GM19240 (cell line): ENCODE measurements around the gene NUDT14.

Experiments used
- DNase-seq: peaks from one replicate; pipeline ENCODE4 v3.0.0; 2011; ENCODE audit warnings: low spot score; ENCODE audit not compliant: insufficient read length

The NUDT14 gene

DNA sequence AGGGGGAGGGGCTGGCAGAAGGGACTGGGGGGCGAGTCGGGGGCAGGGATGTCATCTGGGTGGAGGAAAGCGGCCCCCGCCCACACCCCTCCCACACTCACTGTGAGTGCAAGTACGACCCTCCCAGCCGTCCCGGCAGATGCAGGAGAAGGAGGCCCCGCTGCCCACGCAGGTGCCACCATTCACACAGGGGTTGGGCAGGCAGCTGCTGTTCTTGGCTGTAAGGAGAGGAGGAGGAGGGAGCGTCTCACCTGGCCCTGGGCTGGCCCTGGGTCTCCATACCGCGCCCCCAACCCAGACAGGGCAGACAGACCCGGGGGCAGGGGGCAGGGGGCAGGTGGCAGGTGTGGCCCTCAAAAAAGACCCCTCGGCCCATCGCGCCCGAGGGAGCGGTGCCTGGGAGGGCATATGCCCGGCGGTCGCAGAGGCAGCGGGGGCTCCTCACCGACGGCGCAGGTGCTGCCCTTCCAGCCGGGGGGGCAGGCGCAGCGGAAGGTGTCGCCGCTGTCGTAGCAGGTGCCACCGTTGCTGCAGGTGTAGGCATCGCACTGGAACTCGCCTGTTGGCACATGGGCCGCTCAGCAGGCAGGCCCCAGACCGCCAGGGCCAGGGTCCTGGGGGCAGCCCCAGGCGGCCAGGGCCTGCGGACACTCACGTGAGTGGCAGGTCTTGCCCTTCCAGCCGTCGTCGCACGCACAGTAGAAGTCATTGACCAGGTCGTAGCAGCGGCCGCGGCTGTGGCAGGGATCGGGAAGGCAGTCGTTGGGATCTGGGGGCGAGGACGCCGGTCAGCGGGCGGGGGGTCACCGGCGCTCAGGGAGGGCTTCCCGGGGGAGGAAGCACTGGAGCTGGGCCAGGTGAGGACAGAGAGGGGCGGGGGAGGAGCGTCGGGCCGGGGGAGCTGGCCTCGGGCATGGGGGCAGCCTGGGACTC, 33.2 kb downstream of the NUDT14 start:
- no peak for DNase-seq

GRCh38 chr14:105146976-105147635, 34.0 kb downstream of the NUDT14 start:
- DNase-seq, result no peak

GRCh38 chr14:105146181-105146975, 34.7 kb downstream of the NUDT14 start:
- DNase-seq, result no peak

DNA sequence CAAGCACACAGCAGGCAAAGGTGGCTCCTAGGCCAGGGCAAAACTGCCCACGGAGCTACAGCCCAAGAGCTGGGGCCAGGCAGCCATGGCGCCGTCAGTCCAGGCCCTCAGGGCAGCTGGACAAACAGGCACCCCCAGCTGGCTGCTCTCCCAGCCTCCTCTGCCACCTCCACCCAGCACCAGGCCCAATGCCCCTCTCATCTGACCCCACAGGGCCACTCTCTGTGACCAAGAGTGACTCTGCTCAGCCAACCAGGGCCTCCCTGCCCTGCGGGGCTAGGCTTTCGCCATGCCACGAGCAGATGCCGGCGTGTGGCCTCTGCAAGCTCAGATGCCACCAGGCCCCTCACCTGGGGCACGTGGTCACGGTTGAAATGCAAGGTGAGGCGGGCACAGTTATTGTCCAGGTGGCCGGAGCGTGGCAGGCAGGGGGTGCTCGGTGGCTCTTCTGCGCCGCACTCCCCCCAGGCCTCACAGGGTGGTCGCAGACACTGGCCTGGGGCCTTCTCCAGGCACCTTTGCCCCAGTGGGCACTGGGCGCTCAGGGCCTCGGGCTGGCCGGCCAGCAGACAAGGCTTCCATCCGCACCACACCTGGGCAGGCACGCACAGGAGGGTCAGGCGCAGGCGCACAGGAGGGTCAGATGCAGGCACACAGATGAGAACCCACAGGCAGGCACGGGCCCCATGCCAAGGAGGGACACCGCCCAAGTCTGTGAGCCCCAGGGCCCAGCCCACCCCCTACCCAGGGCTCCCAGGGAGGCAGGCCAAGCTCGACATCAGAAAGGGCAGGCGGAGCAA, 35.5 kb downstream of the NUDT14 start:
- no peak for DNase-seq

GRCh38 chr14:105144666-105145380, 36.3 kb downstream of the NUDT14 start:
- DNase-seq, result no peak

- DNase-seq, result no peak
Observed at GRCh38 chr14:105144026-105144665, 37.0 kb downstream of the NUDT14 start.

DNA sequence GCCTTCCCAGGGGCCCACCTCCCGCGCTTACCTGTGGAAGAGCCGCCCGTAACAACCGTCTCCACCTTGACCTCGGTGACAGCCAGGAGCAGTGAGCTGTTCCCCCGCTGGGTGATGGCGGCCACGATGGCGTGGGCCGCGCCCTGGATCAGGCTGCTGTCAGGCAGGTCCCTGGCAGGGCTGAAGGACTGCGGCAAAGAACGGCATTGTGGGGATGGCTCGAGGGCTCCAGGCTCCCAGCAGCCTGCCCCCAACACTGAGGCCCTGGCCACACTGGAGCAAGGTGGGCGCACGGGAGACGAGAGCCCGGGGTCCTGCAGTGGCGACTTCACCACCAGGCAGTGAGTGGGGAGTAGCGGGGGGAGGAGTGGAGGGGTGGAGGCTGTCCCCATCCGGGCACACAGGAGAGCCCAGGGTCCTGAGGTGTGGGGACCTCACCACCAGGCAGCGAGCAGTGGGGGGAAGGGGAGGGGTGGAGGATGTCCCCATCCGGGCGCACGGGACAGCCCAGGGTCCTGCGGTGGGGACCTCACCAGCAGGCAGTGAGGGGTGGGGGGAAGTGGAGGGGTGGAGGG, 37.6 kb downstream of the NUDT14 start:
- no peak for DNase-seq

DNA sequence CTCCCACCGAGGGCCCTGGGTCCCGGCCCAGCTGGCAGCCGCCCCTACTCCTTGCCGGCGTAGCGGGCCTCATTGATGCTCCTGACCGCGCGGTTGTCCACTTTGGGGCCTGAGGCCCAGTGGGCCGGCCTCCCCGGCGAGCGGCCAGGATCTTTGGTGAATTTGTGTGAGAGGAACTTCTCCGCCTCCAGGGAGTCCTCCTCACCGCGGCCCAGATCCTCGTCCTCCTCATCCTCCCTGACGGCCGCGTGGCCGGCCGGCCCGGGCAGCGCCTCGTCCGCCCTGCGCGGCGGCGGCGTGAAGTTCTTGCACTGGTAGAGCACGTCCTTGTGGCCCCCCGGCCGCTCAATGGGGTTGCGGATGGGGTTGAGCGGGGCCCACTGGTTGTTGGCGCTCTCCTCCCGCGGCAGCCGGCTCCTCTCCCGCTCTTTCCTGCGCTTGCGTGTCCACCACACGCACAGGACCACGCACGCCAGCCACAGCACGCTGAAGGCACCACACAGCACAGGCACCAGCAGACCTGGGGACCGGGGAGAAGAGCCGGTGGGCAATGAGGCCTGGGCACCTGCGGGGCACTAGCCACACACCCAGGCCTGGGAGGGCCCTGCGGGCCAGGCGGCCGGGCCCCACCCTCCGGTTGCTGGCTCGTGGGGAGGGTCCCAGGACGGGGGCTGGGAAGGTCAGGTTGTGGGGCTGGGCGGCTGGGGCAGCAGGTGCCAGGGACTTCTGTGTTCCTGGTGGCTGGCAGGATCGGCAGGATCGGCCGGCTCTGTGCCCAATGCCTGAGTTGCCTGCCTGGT, 38.3 kb downstream of the NUDT14 start:
- no peak for DNase-seq

DNA sequence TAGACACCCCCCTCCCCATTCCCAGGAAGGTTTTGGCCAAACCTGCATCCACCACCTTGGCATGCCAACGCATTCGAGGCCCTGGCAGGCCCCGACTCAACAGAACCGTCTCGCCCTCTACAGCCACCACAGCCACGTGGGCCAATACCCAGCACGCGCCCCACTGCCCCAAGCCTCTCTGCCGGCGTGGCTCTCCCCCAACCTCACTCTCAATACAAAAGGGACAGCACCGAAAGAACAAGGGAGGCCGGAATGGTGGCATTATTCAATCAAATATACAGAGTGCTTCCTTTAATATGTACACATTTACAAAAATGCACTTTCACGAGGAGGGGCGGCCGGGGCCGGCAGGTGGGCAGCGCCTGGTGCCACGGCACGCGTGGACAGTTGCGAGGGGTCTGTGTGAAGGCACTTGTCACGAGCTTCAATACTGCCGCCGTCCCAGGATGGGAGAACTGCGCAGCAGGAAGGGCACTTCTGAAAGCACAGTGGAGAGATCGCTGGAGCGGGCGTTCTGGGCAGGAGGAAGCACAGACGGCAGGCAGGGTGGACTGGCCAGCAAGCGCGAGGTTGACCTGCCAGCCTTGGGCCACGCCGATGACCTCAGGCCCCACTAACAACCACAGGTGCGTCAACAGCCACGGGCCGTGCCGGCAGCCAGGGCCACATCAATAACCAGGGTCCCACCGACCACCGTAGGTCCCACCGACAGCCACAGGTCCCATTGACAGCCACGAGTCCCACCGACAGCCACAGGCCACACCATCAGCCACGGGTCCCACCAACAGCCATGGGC, 39.4 kb downstream of the NUDT14 start:
- DNase-seq, result no peak

- DNase-seq, result no peak
Observed at GRCh38 chr14:105141026-105141425, 40.1 kb downstream of the NUDT14 start.

DNA sequence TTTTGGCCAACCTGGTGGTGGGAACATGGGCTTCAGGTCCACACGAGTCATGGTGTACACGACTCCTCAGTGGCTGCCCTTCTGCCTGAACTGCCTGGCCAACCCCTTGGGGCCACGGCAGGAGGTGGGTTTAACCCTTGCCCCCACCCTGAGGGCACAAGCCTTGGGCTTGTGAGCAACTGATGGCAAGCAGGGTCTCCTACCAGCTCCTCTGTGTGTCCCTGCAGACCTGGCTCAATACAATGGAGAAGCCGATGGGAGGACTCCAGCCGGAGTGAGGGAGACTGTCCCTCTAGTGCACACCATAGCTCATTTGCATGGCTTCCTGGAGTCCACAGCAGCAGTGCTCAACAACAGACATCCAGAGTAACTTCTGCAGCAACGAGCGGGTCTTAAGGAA, 40.5 kb downstream of the NUDT14 start:
- no peak for DNase-seq

- no peak for DNase-seq
Observed at GRCh38 chr14:105139831-105140239, 41.3 kb downstream of the NUDT14 start.

DNA sequence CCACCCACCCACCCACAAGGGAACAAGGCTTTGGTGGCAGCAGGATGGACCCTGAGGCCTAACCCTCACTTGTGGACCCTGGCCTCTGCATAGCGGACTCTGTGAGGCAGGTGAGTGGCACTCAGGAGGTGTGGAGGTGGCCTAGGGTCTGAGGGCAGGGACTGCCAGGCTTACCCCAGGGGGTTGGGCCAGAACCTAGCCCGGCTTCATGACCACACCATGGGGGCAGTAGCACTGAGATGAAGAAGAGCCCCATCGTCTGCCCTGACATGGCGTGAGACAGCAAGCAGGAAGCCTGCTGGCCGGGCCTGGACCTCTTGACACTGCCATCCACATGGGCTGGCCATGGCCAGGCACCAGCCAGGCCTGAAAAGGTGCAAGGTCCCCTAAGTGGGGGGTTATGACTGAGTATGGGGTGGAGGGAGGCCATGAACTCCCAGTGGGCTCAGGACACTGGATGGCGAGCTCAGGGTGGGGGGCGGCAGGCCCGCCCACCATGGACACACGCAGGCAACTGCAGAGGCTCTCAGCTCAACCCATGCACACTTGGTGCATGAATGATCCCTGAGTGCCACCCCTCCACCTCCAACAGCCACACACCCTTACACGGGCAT, 41.8 kb downstream of the NUDT14 start:
- no peak for DNase-seq

DNA sequence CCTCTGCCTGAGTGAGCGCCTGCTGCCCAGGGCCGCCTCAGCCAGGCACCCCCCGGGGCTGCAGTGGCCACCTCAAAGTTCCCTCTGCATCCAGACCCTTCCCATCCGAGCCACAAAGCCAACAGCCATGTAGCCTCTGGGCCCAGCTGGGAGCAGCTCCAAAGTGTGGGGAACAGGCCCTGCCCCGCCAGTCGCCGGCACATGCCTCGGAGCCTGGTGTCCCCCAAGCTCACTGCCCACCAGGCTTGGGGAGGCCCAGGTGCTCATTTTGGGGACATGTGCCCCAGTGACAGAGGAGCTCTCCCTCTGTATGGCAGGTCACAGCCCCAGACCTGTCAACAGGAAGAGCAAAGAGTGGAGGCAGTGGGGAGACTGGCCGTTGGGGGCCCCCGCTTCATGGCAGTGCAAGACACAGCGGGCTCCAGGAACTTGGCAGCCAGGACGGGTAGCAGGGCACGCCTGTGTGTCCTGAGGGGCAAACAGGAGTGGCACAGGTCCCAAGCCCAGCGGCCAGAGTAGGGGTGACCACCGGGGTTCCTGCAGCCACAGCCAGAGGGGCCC, 42.5 kb downstream of the NUDT14 start:
- no peak for DNase-seq

GRCh38 chr14:105138021-105138541, 43.0 kb downstream of the NUDT14 start:
- no peak for DNase-seq

DNA sequence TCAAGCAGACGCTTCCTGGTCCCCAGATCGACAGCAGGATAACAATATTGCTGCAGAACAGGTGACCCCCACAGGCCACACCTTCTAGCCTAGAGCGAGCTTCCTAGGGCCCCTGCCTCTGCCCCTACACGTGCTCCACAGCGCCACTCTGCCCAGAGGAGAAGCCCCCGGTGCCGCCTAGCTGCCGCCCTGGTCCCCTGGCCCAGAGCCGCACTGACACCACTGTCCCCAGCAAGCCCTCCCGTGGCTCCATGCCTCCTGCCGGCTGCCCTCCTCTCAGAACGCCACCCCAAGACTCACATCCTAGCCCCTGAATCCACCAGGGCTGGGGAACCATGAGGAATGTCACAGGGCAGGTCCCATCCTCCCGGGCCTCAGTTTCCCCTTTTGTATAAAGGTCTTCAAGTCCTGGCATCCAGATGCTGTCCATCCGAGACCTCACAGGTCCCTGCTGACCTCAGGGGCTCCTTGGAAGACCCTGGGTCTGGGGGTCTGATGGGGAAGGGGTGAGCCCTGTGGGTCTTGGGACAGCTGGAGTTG, 43.6 kb downstream of the NUDT14 start:
- DNase-seq, result no peak
